GM12875 (cell line): Measurements from ENCODE around the gene DYNLT1.
"Not testable (repeated sequence)": the region's sequence is repeated elsewhere in the genome, so short reads cannot be mapped to it uniquely, and the experiment has no call there.

Experiments used
- H3K4me3 ChIP-seq: one replicate; pipeline ENCODE4 v1.5.1; 2011; ENCODE audit warnings: low read depth, low read length, control low read depth
- TF ChIP-seq, protein P1 (sequence below): IDR thresholded peaks from 2 replicates; pipeline ENCODE4 v1.5.1; 2011; ENCODE audit warnings: low read depth, mild to moderate bottlenecking, control low read depth, inconsistent platforms, low read length, moderate library complexity, borderline replicate concordance; ENCODE audit not compliant: insufficient read depth

DYNLT1 gene

GRCh38 chr6:158680481-158680880 lies 35.9 kb upstream of the DYNLT1 start:
- TF ChIP-seq, protein P1, sequence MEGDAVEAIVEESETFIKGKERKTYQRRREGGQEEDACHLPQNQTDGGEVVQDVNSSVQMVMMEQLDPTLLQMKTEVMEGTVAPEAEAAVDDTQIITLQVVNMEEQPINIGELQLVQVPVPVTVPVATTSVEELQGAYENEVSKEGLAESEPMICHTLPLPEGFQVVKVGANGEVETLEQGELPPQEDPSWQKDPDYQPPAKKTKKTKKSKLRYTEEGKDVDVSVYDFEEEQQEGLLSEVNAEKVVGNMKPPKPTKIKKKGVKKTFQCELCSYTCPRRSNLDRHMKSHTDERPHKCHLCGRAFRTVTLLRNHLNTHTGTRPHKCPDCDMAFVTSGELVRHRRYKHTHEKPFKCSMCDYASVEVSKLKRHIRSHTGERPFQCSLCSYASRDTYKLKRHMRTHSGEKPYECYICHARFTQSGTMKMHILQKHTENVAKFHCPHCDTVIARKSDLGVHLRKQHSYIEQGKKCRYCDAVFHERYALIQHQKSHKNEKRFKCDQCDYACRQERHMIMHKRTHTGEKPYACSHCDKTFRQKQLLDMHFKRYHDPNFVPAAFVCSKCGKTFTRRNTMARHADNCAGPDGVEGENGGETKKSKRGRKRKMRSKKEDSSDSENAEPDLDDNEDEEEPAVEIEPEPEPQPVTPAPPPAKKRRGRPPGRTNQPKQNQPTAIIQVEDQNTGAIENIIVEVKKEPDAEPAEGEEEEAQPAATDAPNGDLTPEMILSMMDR, result no peak
- H3K4me3 ChIP-seq, result no peak overlapping the region

- TF ChIP-seq, protein P1, result no peak
- no peak overlapping the region for H3K4me3 ChIP-seq
Measured at GRCh38 chr6:158680015-158680414, 35.5 kb upstream of the DYNLT1 start.

- TF ChIP-seq, protein P1, result no peak
- H3K4me3 ChIP-seq, result no peak overlapping the region
Measured at GRCh38 chr6:158677906-158678578, 33.5 kb upstream of the DYNLT1 start.

DNA sequence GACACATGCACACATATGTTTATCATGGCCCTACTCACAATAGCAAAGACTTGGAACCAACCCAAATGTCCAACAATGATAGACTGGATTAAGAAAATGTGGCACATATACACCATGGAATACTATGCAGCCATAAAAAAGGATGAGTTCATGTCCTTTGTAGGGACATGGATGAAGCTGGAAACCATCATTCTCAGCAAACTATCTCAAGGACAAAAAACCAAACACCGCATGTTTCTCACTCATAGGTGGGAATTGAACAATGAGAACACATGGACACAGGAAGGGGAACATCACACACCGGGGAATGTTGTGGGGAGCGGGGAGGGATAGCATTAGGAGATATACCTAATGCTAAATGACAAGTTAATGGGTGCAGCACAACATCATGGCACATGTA lies 32.6 kb upstream of the DYNLT1 start:
- not testable (repeated sequence) for H3K4me3 ChIP-seq

GRCh38 chr6:158674342-158675131 lies 30.0 kb upstream of the DYNLT1 start:
- no peak overlapping the region for H3K4me3 ChIP-seq
- TF ChIP-seq, protein P1, result no peak

GRCh38 chr6:158672726-158673125 lies 28.2 kb upstream of the DYNLT1 start:
- no peak overlapping the region for H3K4me3 ChIP-seq
- TF ChIP-seq, protein P1, result no peak

DNA sequence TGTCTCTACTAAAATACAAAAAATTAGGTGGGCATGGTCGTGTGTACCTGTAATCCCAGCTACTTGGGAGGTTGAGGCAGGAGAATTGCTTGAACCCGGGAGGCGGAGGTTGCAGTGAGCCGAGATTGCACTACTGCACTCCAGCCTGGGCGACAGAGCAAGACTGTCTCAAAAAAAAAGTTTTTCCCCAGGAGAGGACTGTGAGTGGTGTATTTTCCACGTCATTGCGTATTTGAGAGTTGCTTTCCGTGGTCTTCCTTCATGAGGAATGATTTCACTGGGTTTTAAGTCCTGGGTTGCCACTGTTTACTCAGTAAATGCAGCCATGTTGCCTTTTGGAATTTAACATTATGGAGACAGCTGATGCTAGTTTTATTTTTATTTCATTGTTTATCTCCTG lies 27.6 kb upstream of the DYNLT1 start:
- H3K4me3 ChIP-seq, result not testable (repeated sequence)
